Tibial nerve (tissue), 4 donors: ENCODE data around the gene SOX5. TPM values are rescaled to one million over a fixed set of nuclear protein-coding genes. Genes with fewer than 3 reads are reported as not detected.

Experiments
- DNase-seq, 2 donors: peaks; one replicate each; pipeline ENCODE4 v3.0.0-alpha.2; 2019; ENCODE audit warnings: low spot score in 2 of 2
- H3K27ac ChIP-seq, 4 donors: fragments of 200-600 bp; sonication (generic) in 3 of 4; one replicate each; pipeline ENCODE4 v1.5.1; 2017 to 2019; ENCODE audit warnings: mild to moderate bottlenecking in 1 of 4
- H3K27me3 ChIP-seq, 2 donors: fragments of 200-600 bp; sonication (generic) in 1 of 2; one replicate each; pipeline versions ENCODE4 v1.5.1 to v1.6.0; 2017 to 2019
- H3K36me3 ChIP-seq, 3 donors: fragments of 200-600 bp; sonication (generic); one replicate each; pipeline ENCODE4 v1.5.1; 2018 to 2019
- H3K4me1 ChIP-seq, 4 donors: fragments of 200-600 bp; sonication (generic) in 3 of 4; one replicate each; pipeline ENCODE4 v1.5.1; 2017 to 2019
- H3K4me3 ChIP-seq, 4 donors: fragments of 200-600 bp; sonication (generic) in 3 of 4; one replicate each; pipeline ENCODE4 v1.5.1; 2017 to 2019; ENCODE audit warnings: mild to moderate bottlenecking in 1 of 4, moderate library complexity in 1 of 4
- H3K9me3 ChIP-seq, 4 donors: fragments of 200-600 bp; sonication (generic) in 3 of 4; one replicate each; pipeline ENCODE4 v1.5.1; 2017 to 2019
- EP300 ChIP-seq, 2 donors: sonication (generic); formaldehyde crosslinking; IDR thresholded peaks; one replicate each; pipeline ENCODE4 v1.6.1; 2017; ENCODE audit warnings: antibody characterized with exemption in 2 of 2, mild to moderate bottlenecking in 1 of 2
- POLR2A ChIP-seq, 2 donors: fragments of 450-650 bp; IDR thresholded peaks; one replicate each; pipeline ENCODE4 v1.6.1; 2017; ENCODE audit warnings: antibody characterized with exemption in 2 of 2, mild to moderate bottlenecking in 2 of 2, moderate library complexity in 2 of 2
- WGBS, 2 donors: methylation state at CpG; one replicate each; pipeline ENCODE4 v1.1.5; 2018; 5-methylcytosine and 5-hydroxymethylcytosine counted together
- total RNA-seq, 4 donors: library from RNA; depleted of rRNA; stranded (reverse); fragments of >200 nt; gene quantifications; one replicate each; pipeline ENCODE4 v1.1.0, GENCODE V29; 2016
- TF ChIP-seq, protein P1 (sequence below), 5 experiments: fragments of 200-600 bp in 3 of 5; fragments of 450-650 bp in 2 of 5; sonication (generic) in 3 of 5; IDR thresholded peaks; one replicate each; pipeline ENCODE4 v1.5.1; 2016 to 2019; ENCODE audit warnings: antibody characterized with exemption in 5 of 5, mild to moderate bottlenecking in 3 of 5, moderate library complexity in 2 of 5

SOX5 gene
- total RNA-seq, 4 donors from 2014 or later = 24.0 to 53.8 (median 38.6) TPM

DNA sequence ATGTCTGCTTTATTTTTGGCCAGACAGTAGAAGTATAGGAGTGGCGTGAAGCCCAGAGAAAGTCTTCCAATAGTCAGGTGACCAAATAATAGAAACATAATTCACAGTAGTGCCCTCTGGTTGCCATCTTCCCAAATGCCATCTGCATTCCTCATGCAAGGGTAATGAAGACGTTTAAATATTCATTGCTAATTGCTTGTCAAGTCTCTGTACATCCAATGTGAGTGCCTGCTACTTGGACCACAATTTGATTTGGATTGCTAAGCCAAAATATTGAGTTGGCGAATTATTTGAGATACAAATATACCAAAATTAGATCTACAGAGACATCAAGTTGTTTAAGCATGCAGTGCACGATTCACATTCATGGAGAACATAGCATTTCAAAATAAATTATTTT is 402.7 kb downstream of the SOX5 start:
- H3K4me3 ChIP-seq = no peak overlapping the region
- H3K27ac ChIP-seq = no peak overlapping the region
- H3K4me1 ChIP-seq = no peaks in the 10 kb centered on the region
- 83 to 85% methylated on average over 4 of the region's 4 CpGs for WGBS, 2 donors
- no peaks in the 10 kb centered on the region for H3K27me3 ChIP-seq
- no peaks in the 10 kb centered on the region for H3K9me3 ChIP-seq
- H3K36me3 ChIP-seq = peaks cover 0 to 29% (median 0%) of the 10 kb centered on the region in 3 donors
- TF ChIP-seq EP300 (IDR thresholded peaks at IDR 0.05) (no peak), POLR2A (IDR thresholded peaks at IDR 0.05) (no peak)
- TF ChIP-seq, protein P1, sequence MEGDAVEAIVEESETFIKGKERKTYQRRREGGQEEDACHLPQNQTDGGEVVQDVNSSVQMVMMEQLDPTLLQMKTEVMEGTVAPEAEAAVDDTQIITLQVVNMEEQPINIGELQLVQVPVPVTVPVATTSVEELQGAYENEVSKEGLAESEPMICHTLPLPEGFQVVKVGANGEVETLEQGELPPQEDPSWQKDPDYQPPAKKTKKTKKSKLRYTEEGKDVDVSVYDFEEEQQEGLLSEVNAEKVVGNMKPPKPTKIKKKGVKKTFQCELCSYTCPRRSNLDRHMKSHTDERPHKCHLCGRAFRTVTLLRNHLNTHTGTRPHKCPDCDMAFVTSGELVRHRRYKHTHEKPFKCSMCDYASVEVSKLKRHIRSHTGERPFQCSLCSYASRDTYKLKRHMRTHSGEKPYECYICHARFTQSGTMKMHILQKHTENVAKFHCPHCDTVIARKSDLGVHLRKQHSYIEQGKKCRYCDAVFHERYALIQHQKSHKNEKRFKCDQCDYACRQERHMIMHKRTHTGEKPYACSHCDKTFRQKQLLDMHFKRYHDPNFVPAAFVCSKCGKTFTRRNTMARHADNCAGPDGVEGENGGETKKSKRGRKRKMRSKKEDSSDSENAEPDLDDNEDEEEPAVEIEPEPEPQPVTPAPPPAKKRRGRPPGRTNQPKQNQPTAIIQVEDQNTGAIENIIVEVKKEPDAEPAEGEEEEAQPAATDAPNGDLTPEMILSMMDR (IDR thresholded peaks at IDR 0.05) = no peak
- DNase-seq = no peak

DNA sequence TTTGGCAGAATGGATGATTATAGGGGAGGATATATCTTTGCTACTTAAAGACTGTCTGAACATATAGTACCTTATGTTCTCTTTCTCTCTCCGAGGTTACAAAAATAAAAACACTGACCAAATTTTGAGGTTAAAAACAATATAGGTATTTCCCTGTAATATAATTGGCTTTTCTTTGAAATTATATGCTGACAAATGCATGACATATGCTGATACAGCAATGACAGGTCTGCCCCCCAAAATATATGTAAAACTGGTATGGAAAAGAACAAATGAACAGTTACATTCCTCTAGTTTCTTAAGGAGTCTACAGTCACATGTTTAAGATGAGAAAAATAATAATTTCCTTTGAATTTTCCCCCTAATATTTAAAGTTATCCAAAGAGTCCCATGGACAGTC is 405.7 kb downstream of the SOX5 start:
- WGBS, 2 donors = 88 to 90% methylated on average over 1 of the region's 1 CpG

DNA sequence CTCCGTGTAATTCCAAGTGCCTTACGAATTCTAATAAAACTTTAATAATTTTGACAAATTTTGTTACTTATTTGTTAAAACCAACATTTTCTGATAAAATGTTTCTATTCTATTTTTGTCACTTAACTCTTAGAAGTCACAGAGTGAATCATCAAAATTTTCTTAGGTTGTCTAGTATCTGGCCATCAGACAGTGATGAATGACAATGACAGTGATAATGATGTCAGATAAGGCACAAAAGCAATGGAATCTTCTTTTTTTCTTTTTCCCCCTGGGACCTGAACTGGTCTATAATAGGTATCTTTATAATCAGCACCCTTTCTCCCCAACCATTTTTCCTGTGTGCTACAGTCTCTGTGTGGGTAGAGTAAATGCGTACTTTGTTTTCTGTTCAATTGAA is 407.3 kb downstream of the SOX5 start:
- Histone ChIP-seq H3K27me3 (no peaks in the 10 kb centered on the region), H3K4me1 (peaks cover 0 to 9% (median 0%) of the 10 kb centered on the region in 4 donors), H3K9me3 (no peaks in the 10 kb centered on the region), H3K4me3 (no peak overlapping the region), H3K36me3 (peaks cover 0 to 46% (median 0%) of the 10 kb centered on the region in 3 donors), H3K27ac (no peak overlapping the region)
- WGBS, 2 donors = 95 to 96% methylated on average over 3 of the region's 3 CpGs
- TF ChIP-seq POLR2A (IDR thresholded peaks at IDR 0.05) = no peak
- TF ChIP-seq, protein P1 (IDR thresholded peaks at IDR 0.05) = no peak
- TF ChIP-seq EP300 (IDR thresholded peaks at IDR 0.05) = no peak
- DNase-seq = no peak

More for the DNA sequence above, 405.7 kb downstream of the SOX5 start:
- no peak for DNase-seq
- TF ChIP-seq POLR2A (IDR thresholded peaks at IDR 0.05) (no peak), EP300 (IDR thresholded peaks at IDR 0.05) (no peak)
- TF ChIP-seq, protein P1 (IDR thresholded peaks at IDR 0.05) = no peak
- no peaks in the 10 kb centered on the region for H3K9me3 ChIP-seq
- H3K27ac ChIP-seq = no peak overlapping the region
- peaks cover 0 to 9% (median 0%) of the 10 kb centered on the region in 4 donors for H3K4me1 ChIP-seq
- no peaks in the 10 kb centered on the region for H3K27me3 ChIP-seq
- H3K36me3 ChIP-seq = peaks cover 0 to 40% (median 0%) of the 10 kb centered on the region in 3 donors
- no peak overlapping the region for H3K4me3 ChIP-seq

DNA sequence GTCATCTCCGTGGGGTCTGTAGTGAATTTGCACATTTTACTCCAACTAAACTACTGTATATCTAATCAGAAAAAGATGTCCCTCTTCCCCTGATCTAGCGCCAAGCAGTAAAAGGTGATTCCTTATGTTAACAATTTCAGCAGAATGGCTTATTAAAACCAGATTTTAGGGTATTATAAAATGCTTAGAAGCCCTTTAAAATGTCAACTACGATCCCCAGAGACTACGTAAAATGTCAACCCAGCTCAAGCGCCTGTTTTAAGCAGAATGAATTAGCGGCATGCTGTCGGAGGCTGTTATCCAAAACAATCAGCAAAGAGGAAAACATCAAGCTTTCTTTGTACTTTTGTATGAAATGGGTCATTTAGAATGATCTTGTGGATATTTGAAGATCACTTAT is 408.9 kb downstream of the SOX5 start:
- Histone ChIP-seq H3K27me3 (no peaks in the 10 kb centered on the region), H3K4me1 (peaks cover 0 to 9% (median 0%) of the 10 kb centered on the region in 4 donors), H3K27ac (no peak overlapping the region), H3K9me3 (no peaks in the 10 kb centered on the region), H3K4me3 (no peak overlapping the region), H3K36me3 (peaks cover 0 to 50% (median 0%) of the 10 kb centered on the region in 3 donors)
- 47% methylated on average over 7 of the region's 7 CpGs for WGBS, 2 donors
- no peak for DNase-seq
- TF ChIP-seq, protein P1 (IDR thresholded peaks at IDR 0.05) = no peak
- TF ChIP-seq EP300 (IDR thresholded peaks at IDR 0.05) = no peak
- no peak for TF ChIP-seq POLR2A (IDR thresholded peaks at IDR 0.05)

DNA sequence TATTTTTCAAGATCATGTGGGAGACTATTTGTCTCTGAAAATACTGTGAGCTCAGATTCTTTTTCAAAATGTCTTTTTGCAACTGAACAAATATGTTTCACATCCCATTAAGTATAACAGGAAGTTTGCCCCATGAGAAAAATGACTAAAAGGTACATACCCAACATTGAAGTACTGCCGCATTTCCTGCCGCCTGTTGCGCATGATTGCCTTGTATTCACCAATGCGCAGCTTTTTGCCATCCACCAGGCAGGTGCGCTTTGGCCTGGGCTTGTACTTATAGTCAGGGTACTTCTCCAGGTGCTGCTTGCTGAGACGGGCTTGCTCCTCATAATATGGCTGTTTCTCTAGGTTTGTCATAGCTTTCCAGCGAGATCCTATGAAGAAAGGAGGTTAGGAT is 413.2 kb downstream of the SOX5 start:
- TF ChIP-seq EP300 (IDR thresholded peaks at IDR 0.05) (no peak), POLR2A (IDR thresholded peaks at IDR 0.05) (no peak)
- TF ChIP-seq, protein P1 (IDR thresholded peaks at IDR 0.05) = no peak
- H3K4me1 ChIP-seq = peaks cover 0 to 9% (median 0%) of the 10 kb centered on the region in 4 donors
- H3K36me3 ChIP-seq = peaks cover 0 to 42% (median 0%) of the 10 kb centered on the region in 3 donors
- no peaks in the 10 kb centered on the region for H3K9me3 ChIP-seq
- peak overlapping the region in 1 of 4 donors; percentile 44 for H3K27ac ChIP-seq
- H3K4me3 ChIP-seq = no peak overlapping the region
- no peaks in the 10 kb centered on the region for H3K27me3 ChIP-seq
- WGBS, 2 donors = 94 to 95% methylated on average over 7 of the region's 7 CpGs
- no peak for DNase-seq
